ENCODE data around the gene CMTM4.
A peak's percentile ranks its signal among the peaks of the same experiment; 100 is the strongest.

CMTM4 gene

GRCh38 chr16:66695471-66695934, 1.0 kb downstream of the CMTM4 start:
- Histone ChIP-seq H2BK12ac (ENCODE audit: low read length) (no peak overlapping the region), H3K4ac (ENCODE audit: low read length) (no peak overlapping the region), H2AFZ (ENCODE audit: low read length) (peak overlapping the region; percentile 95), H3K36me3 (replicated peaks in 1 of 2; ENCODE audit: control insufficient read depth in 2 of 2, insufficient read depth in 2 of 2, low read length in 2 of 2) (no peaks in the 10 kb centered on the region), H3K9ac (ENCODE audit: low read depth, low read length, poor library complexity) (peak overlapping the region; percentile 86), H3K9me3 (replicated peaks in 1 of 2; ENCODE audit: control insufficient read depth in 2 of 2, insufficient read depth in 1 of 2, low read depth in 1 of 2, low read length in 2 of 2) (no peaks in the 10 kb centered on the region), H4K8ac (ENCODE audit: low read depth, low read length) (no peak overlapping the region), H2AK5ac (ENCODE audit: low read depth, low read length) (peak overlapping the region; percentile 8), H3K14ac (ENCODE audit: low read length) (peak overlapping the region; percentile 82), H3K27me3 (ENCODE audit: control insufficient read depth in 3 of 3, insufficient read depth in 3 of 3, low read depth in 1 of 3, low read length in 3 of 3) (peaks cover 2 to 17% (median 15%) of the 10 kb centered on the region in 3 experiments), H3K23ac (ENCODE audit: low read depth, low read length, poor library complexity) (no peak overlapping the region), H3K4me3 (ENCODE audit: low read length in 2 of 2) (peak overlapping the region; percentile 74 to 96), H2BK120ac (ENCODE audit: low read depth, low read length) (no peak overlapping the region), H3K4me1 (ENCODE audit: control insufficient read depth in 2 of 2, insufficient read depth in 1 of 2, low read depth in 1 of 2, low read length in 2 of 2) (peaks cover 5 to 8% of the 10 kb centered on the region in 2 donors), H4K91ac (ENCODE audit: low read depth, low read length, poor library complexity) (no peak overlapping the region), H3K4me2 (ENCODE audit: insufficient read depth, low read length, poor library complexity, severe bottlenecking) (peak overlapping the region; percentile 96), H2BK5ac (ENCODE audit: low read length) (no peak overlapping the region), H2BK15ac (ENCODE audit: low read length) (no peak overlapping the region), H3K79me1 (ENCODE audit: low read depth, low read length) (no peaks in the 10 kb centered on the region), H3K18ac (ENCODE audit: low read length) (peak overlapping the region; percentile 97), H3K27ac (replicated peaks; ENCODE audit: low read length) (no peak overlapping the region)
- WGBS, 2 donors (ENCODE audit: extremely low coverage in 2 of 2, insufficient read length in 2 of 2, insufficient replicate concordance in 1 of 2): no CpG with 5 or more reads among the region's 8 CpGs
- no peak for DNase-seq (ENCODE audit: low spot score)

- no peak overlapping the region for H2BK5ac ChIP-seq (ENCODE audit: low read length)
- no peak overlapping the region for H3K4me3 ChIP-seq (ENCODE audit: low read length in 2 of 2)
- H3K18ac ChIP-seq (ENCODE audit: low read length): no peak overlapping the region
- no peak overlapping the region for H3K4ac ChIP-seq (ENCODE audit: low read length)
- H2AFZ ChIP-seq (ENCODE audit: low read length): no peak overlapping the region
- no peaks in the 10 kb centered on the region for H3K79me1 ChIP-seq (ENCODE audit: low read depth, low read length)
- H4K8ac ChIP-seq (ENCODE audit: low read depth, low read length): no peak overlapping the region
- H3K4me2 ChIP-seq (ENCODE audit: insufficient read depth, low read length, poor library complexity, severe bottlenecking): no peak overlapping the region
- H3K14ac ChIP-seq (ENCODE audit: low read length): no peak overlapping the region
- no CpG with 5 or more reads among the region's 4 CpGs for WGBS, 2 donors (ENCODE audit: extremely low coverage in 2 of 2, insufficient read length in 2 of 2, insufficient replicate concordance in 1 of 2)
- no peak overlapping the region for H3K23ac ChIP-seq (ENCODE audit: low read depth, low read length, poor library complexity)
- H3K27me3 ChIP-seq (ENCODE audit: control insufficient read depth in 3 of 3, insufficient read depth in 3 of 3, low read depth in 1 of 3, low read length in 3 of 3): peaks cover 2 to 17% (median 12%) of the 10 kb centered on the region in 3 experiments
- no peak overlapping the region for H2AK5ac ChIP-seq (ENCODE audit: low read depth, low read length)
- no peaks in the 10 kb centered on the region for H3K36me3 ChIP-seq (replicated peaks in 1 of 2; ENCODE audit: control insufficient read depth in 2 of 2, insufficient read depth in 2 of 2, low read length in 2 of 2)
- no peak overlapping the region for H2BK120ac ChIP-seq (ENCODE audit: low read depth, low read length)
- no peak for DNase-seq (ENCODE audit: low spot score)
- H3K9ac ChIP-seq (ENCODE audit: low read depth, low read length, poor library complexity): no peak overlapping the region
- peaks cover 5 to 8% of the 10 kb centered on the region in 2 donors for H3K4me1 ChIP-seq (ENCODE audit: control insufficient read depth in 2 of 2, insufficient read depth in 1 of 2, low read depth in 1 of 2, low read length in 2 of 2)
- H3K27ac ChIP-seq (replicated peaks; ENCODE audit: low read length): no peak overlapping the region
- H2BK15ac ChIP-seq (ENCODE audit: low read length): no peak overlapping the region
- no peaks in the 10 kb centered on the region for H3K9me3 ChIP-seq (replicated peaks in 1 of 2; ENCODE audit: control insufficient read depth in 2 of 2, insufficient read depth in 1 of 2, low read depth in 1 of 2, low read length in 2 of 2)
- no peak overlapping the region for H4K91ac ChIP-seq (ENCODE audit: low read depth, low read length, poor library complexity)
- H2BK12ac ChIP-seq (ENCODE audit: low read length): no peak overlapping the region
Measured at GRCh38 chr16:66693149-66693548, 3.4 kb downstream of the CMTM4 start.

- Histone ChIP-seq H3K27me3 (ENCODE audit: control insufficient read depth in 3 of 3, insufficient read depth in 3 of 3, low read depth in 1 of 3, low read length in 3 of 3) (peaks cover 2 to 16% (median 4%) of the 10 kb centered on the region in 3 experiments), H3K79me1 (ENCODE audit: low read depth, low read length) (no peaks in the 10 kb centered on the region), H2BK15ac (ENCODE audit: low read length) (no peak overlapping the region), H3K4me3 (ENCODE audit: low read length in 2 of 2) (no peak overlapping the region), H3K4me1 (ENCODE audit: control insufficient read depth in 2 of 2, insufficient read depth in 1 of 2, low read depth in 1 of 2, low read length in 2 of 2) (peaks cover 5 to 8% of the 10 kb centered on the region in 2 donors), H2BK12ac (ENCODE audit: low read length) (no peak overlapping the region), H4K8ac (ENCODE audit: low read depth, low read length) (no peak overlapping the region), H3K4ac (ENCODE audit: low read length) (no peak overlapping the region), H3K36me3 (replicated peaks in 1 of 2; ENCODE audit: control insufficient read depth in 2 of 2, insufficient read depth in 2 of 2, low read length in 2 of 2) (no peaks in the 10 kb centered on the region), H2AK5ac (ENCODE audit: low read depth, low read length) (no peak overlapping the region), H4K91ac (ENCODE audit: low read depth, low read length, poor library complexity) (no peak overlapping the region), H3K4me2 (ENCODE audit: insufficient read depth, low read length, poor library complexity, severe bottlenecking) (no peak overlapping the region), H3K14ac (ENCODE audit: low read length) (no peak overlapping the region), H2BK120ac (ENCODE audit: low read depth, low read length) (no peak overlapping the region), H3K9ac (ENCODE audit: low read depth, low read length, poor library complexity) (no peak overlapping the region), H3K9me3 (replicated peaks in 1 of 2; ENCODE audit: control insufficient read depth in 2 of 2, insufficient read depth in 1 of 2, low read depth in 1 of 2, low read length in 2 of 2) (no peaks in the 10 kb centered on the region), H2AFZ (ENCODE audit: low read length) (no peak overlapping the region), H2BK5ac (ENCODE audit: low read length) (no peak overlapping the region), H3K18ac (ENCODE audit: low read length) (no peak overlapping the region), H3K27ac (replicated peaks; ENCODE audit: low read length) (no peak overlapping the region), H3K23ac (ENCODE audit: low read depth, low read length, poor library complexity) (no peak overlapping the region)
- no CpG with 5 or more reads among the region's 6 CpGs for WGBS, 2 donors (ENCODE audit: extremely low coverage in 2 of 2, insufficient read length in 2 of 2, insufficient replicate concordance in 1 of 2)
- no peak for DNase-seq (ENCODE audit: low spot score)
Measured at GRCh38 chr16:66692341-66692740, 4.2 kb downstream of the CMTM4 start.

GRCh38 chr16:66691234-66691633, 5.3 kb downstream of the CMTM4 start:
- H2BK12ac ChIP-seq (ENCODE audit: low read length): no peak overlapping the region
- no peak overlapping the region for H2BK120ac ChIP-seq (ENCODE audit: low read depth, low read length)
- peaks cover 5 to 8% of the 10 kb centered on the region in 2 donors for H3K4me1 ChIP-seq (ENCODE audit: control insufficient read depth in 2 of 2, insufficient read depth in 1 of 2, low read depth in 1 of 2, low read length in 2 of 2)
- H3K23ac ChIP-seq (ENCODE audit: low read depth, low read length, poor library complexity): no peak overlapping the region
- no peaks in the 10 kb centered on the region for H3K9me3 ChIP-seq (replicated peaks in 1 of 2; ENCODE audit: control insufficient read depth in 2 of 2, insufficient read depth in 1 of 2, low read depth in 1 of 2, low read length in 2 of 2)
- H3K18ac ChIP-seq (ENCODE audit: low read length): no peak overlapping the region
- H4K8ac ChIP-seq (ENCODE audit: low read depth, low read length): no peak overlapping the region
- no peak overlapping the region for H2AFZ ChIP-seq (ENCODE audit: low read length)
- no peak overlapping the region for H3K4ac ChIP-seq (ENCODE audit: low read length)
- H3K9ac ChIP-seq (ENCODE audit: low read depth, low read length, poor library complexity): no peak overlapping the region
- H2BK5ac ChIP-seq (ENCODE audit: low read length): no peak overlapping the region
- no peak overlapping the region for H3K27ac ChIP-seq (replicated peaks; ENCODE audit: low read length)
- DNase-seq (ENCODE audit: low spot score): no peak
- WGBS, 2 donors (ENCODE audit: extremely low coverage in 2 of 2, insufficient read length in 2 of 2, insufficient replicate concordance in 1 of 2): no CpG with 5 or more reads among the region's 6 CpGs
- no peak overlapping the region for H2BK15ac ChIP-seq (ENCODE audit: low read length)
- H3K14ac ChIP-seq (ENCODE audit: low read length): no peak overlapping the region
- H3K4me2 ChIP-seq (ENCODE audit: insufficient read depth, low read length, poor library complexity, severe bottlenecking): no peak overlapping the region
- no peak overlapping the region for H4K91ac ChIP-seq (ENCODE audit: low read depth, low read length, poor library complexity)
- no peak overlapping the region for H2AK5ac ChIP-seq (ENCODE audit: low read depth, low read length)
- peaks cover 0 to 11% (median 2%) of the 10 kb centered on the region in 3 experiments for H3K27me3 ChIP-seq (ENCODE audit: control insufficient read depth in 3 of 3, insufficient read depth in 3 of 3, low read depth in 1 of 3, low read length in 3 of 3)
- H3K4me3 ChIP-seq (ENCODE audit: low read length in 2 of 2): no peak overlapping the region
- no peaks in the 10 kb centered on the region for H3K36me3 ChIP-seq (replicated peaks in 1 of 2; ENCODE audit: control insufficient read depth in 2 of 2, insufficient read depth in 2 of 2, low read length in 2 of 2)
- no peaks in the 10 kb centered on the region for H3K79me1 ChIP-seq (ENCODE audit: low read depth, low read length)

Data from neuronal stem cell (in vitro differentiated cells).